Vagina (tissue), 2 donors: Measurements from ENCODE around the gene PRF1. TPM values are rescaled to one million over a fixed set of nuclear protein-coding genes. Genes with fewer than 3 reads are reported as not detected.

Source experiments
- DNase-seq, 2 donors: peaks; one replicate each; pipeline ENCODE4 v3.0.0-alpha.2; 2017; ENCODE audit errors: extremely low spot score in 2 of 2
- H3K27ac ChIP-seq: fragments of 200-600 bp; sonication (generic); one replicate; pipeline ENCODE4 v1.5.1; 2019
- H3K27me3 ChIP-seq: fragments of 200-600 bp; sonication (generic); one replicate; pipeline ENCODE4 v1.5.1; 2019
- H3K36me3 ChIP-seq, 2 donors: fragments of 200-600 bp; sonication (generic); one replicate each; pipeline ENCODE4 v1.5.1; 2017 to 2019
- H3K4me1 ChIP-seq: fragments of 200-600 bp; sonication (generic); one replicate; pipeline ENCODE4 v1.5.1; 2019
- H3K4me3 ChIP-seq, 2 donors: fragments of 200-600 bp; sonication (generic); 1 replicate in 1 of 2; 2 replicates in 1 of 2; pipeline ENCODE4 v1.5.1; 2016 to 2019
- H3K9me3 ChIP-seq: fragments of 200-600 bp; sonication (generic); one replicate; pipeline ENCODE4 v1.5.1; 2019
- POLR2A ChIP-seq, 2 donors: fragments of 450-650 bp; IDR thresholded peaks; one replicate each; pipeline ENCODE4 v1.6.1; 2017; ENCODE audit warnings: antibody characterized with exemption in 2 of 2, mild to moderate bottlenecking in 2 of 2, moderate library complexity in 2 of 2
- POLR2AphosphoS5 ChIP-seq, 2 donors: sonication (generic); formaldehyde crosslinking; IDR thresholded peaks; one replicate each; pipeline ENCODE4 v1.9.0; 2017; ENCODE audit warnings: antibody characterized with exemption in 2 of 2, mild to moderate bottlenecking in 2 of 2, low read depth in 1 of 2; ENCODE audit not compliant: insufficient read depth in 1 of 2
- intact Hi-C: fragments of 100-400 bp; cut with DNase I; formaldehyde crosslinking; loops from one replicate; pipeline ENCODE4 v1.15.1; 2023
- total RNA-seq: library from RNA; depleted of rRNA; stranded (reverse); fragments of >200 nt; gene quantifications from one replicate; pipeline ENCODE4 v1.2.3, GENCODE V29; 2016
- TF ChIP-seq, protein P1 (sequence below), 3 experiments: fragments of 450-650 bp in 2 of 3; fragments of 200-600 bp in 1 of 3; sonication (generic) in 1 of 3; IDR thresholded peaks; one replicate each; pipeline ENCODE4 v1.5.1; 2017 to 2019; ENCODE audit warnings: antibody characterized with exemption in 3 of 3, mild to moderate bottlenecking in 2 of 3, moderate library complexity in 2 of 3

The PRF1 gene
- total RNA-seq, 1 donor from 2014 or later, result 20.9 TPM

DNA sequence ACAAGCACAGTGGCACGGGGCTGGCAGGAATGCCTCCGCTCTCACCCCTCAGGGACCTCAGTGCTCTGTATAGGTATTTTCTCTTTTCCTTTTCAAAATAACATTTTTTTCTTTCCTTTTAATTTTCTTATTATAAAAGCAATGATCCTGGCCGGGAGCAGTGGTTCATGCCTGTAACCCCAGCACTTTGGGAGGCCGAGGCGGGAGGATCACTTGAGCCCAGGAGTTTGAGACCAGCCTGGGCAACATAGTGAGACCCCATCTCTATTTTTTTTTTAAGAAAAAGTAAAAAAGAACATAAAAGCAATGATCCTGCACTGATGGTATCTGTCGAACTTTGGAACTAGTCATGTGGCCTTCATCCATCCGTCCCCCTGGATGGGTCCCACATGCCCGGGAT is 3.2 kb downstream of the PRF1 start:
- Histone ChIP-seq H3K36me3 (no peaks in the 10 kb centered on the region), H3K27ac (no peak overlapping the region), H3K4me3 (no peak overlapping the region), H3K27me3 (no peaks in the 10 kb centered on the region), H3K4me1 (no peaks in the 10 kb centered on the region), H3K9me3 (no peaks in the 10 kb centered on the region)
- DNase-seq, result no peak
- intact Hi-C loops, result no loop called here
- TF ChIP-seq POLR2A (IDR thresholded peaks at IDR 0.05), result no peak
- TF ChIP-seq, protein P1, sequence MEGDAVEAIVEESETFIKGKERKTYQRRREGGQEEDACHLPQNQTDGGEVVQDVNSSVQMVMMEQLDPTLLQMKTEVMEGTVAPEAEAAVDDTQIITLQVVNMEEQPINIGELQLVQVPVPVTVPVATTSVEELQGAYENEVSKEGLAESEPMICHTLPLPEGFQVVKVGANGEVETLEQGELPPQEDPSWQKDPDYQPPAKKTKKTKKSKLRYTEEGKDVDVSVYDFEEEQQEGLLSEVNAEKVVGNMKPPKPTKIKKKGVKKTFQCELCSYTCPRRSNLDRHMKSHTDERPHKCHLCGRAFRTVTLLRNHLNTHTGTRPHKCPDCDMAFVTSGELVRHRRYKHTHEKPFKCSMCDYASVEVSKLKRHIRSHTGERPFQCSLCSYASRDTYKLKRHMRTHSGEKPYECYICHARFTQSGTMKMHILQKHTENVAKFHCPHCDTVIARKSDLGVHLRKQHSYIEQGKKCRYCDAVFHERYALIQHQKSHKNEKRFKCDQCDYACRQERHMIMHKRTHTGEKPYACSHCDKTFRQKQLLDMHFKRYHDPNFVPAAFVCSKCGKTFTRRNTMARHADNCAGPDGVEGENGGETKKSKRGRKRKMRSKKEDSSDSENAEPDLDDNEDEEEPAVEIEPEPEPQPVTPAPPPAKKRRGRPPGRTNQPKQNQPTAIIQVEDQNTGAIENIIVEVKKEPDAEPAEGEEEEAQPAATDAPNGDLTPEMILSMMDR (IDR thresholded peaks at IDR 0.05), result no peak
- TF ChIP-seq POLR2AphosphoS5 (IDR thresholded peaks at IDR 0.05; ENCODE audit: insufficient read depth in 1 of 2, low read depth in 1 of 2), result no peak

DNA sequence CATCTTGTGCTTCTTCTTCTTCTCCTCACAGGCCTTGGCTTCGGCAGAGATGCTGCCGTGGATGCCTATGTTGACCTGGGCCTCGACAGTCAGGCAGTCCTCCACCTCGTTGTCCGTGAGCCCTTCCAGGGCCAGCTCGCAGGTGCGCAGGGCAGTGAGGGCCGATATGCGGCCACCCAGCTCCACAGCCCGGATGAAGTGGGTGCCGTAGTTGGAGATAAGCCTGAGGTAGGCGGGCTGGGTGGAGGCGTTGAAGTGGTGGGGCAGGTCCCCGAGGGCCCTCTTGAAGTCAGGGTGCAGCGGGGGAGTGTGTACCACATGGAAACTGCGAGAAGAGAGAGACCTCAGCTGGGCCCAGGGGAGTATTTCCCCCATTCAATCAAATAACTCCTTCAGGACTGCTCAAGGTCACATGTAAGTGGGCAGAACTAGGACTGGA is 3.7 kb downstream of the PRF1 start:
- no peak for TF ChIP-seq POLR2A (IDR thresholded peaks at IDR 0.05)
- TF ChIP-seq, protein P1 (IDR thresholded peaks at IDR 0.05), result no peak
- no peak for TF ChIP-seq POLR2AphosphoS5 (IDR thresholded peaks at IDR 0.05; ENCODE audit: insufficient read depth in 1 of 2, low read depth in 1 of 2)
- intact Hi-C loops, result no loop called here
- DNase-seq, result peak; percentile 69 to 88
- Histone ChIP-seq H3K4me1 (no peaks in the 10 kb centered on the region), H3K4me3 (no peak overlapping the region), H3K27me3 (no peaks in the 10 kb centered on the region), H3K9me3 (no peaks in the 10 kb centered on the region), H3K27ac (no peak overlapping the region), H3K36me3 (no peaks in the 10 kb centered on the region)

DNA sequence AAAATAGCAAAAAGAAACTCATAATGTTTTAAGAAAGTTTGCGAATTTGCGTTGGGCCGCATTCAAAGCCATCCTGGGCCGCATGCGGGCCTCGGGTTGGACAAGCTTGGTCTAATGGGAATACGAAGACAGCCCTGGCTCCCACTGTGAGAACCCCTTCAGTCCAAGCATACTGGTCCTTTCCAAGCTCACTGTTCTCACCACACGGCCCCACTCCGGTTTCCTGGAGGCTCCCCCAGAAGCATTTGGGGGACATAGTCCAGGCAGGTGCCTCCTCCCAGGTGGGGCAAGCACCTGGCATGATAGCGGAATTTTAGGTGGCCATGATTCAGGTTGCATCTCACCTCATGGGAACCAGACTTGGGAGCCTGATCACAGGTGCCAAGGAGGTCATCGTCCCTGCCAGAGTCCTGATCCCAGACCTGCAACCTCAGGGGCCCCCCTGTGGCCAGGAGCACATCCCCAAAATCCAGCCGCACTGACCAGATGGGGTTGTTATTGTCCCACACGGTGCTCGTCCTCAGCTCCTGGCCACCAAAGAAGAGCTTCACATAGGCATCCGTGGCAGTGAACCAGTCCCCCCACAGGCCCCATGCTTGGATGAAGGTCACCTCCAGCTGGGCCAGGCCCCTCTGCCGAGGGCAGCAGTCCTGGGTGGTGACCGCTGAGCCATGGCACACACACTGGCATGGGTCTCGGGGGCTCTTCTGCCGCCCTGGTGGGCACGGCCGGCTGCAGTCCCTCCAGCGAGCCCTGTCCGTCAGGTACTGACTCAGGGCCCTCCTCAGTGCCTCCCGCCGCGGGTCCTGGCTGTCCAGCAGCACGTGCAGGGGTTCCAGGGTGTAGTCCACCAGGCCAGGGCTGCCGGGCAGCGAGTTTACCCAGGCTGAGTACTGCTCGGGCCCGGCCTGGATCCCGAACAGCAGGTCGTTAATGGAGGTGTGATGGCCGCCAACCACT is 4.4 kb downstream of the PRF1 start:
- DNase-seq, result peak; percentile 56 to 87
- intact Hi-C loops, result no loop called here
- TF ChIP-seq, protein P1 (IDR thresholded peaks at IDR 0.05), result no peak
- TF ChIP-seq POLR2AphosphoS5 (IDR thresholded peaks at IDR 0.05; ENCODE audit: insufficient read depth in 1 of 2, low read depth in 1 of 2) (no peak), POLR2A (IDR thresholded peaks at IDR 0.05) (no peak)
- Histone ChIP-seq H3K27me3 (no peaks in the 10 kb centered on the region), H3K27ac (no peak overlapping the region), H3K36me3 (no peaks in the 10 kb centered on the region), H3K4me1 (no peaks in the 10 kb centered on the region), H3K4me3 (no peak overlapping the region), H3K9me3 (no peaks in the 10 kb centered on the region)

DNA sequence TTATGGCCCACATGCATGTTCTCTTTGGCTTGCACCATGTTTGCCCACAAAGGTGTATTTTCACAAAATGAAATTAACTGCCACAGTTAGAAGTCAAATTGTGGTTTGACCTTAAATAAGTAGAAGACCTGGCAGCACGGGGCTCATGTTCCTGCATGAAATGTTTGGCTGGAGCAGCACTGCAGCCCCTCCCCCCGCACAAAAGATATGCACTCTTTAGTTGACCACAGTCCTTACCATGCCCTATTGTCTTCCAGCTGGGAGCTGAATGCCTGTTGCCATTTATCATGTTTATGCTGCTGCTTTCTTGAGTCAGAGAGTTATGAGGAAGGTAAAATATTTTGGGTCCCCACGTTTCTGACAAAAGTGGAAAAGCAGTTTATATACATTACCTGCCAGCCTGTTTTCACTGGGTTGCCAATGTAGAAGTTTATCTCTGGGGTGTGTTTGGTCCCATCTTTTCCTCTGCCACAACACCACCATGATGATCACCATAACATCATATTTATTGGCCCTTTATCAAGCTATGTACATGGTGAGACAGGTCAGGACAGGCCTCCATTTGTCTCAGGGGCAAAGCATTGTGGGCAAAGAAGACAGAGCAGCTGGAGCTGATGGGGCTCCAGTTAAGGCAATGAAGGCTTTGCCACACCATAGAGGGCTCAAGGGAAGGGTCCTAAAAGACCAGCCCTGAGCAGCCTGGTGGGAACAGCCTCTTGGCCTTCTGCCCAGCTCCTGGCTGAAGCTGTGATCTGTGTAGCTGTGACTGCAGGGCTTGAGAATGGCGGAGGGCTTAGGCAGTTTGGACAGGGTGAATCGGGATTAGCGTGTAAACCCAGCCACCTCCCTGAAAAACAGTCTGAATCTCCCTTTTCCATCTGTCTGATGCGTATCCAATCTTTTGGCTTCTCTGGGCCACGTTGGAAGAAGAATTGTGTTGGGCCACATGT is 5.4 kb downstream of the PRF1 start:
- H3K27ac ChIP-seq, result no peak overlapping the region
- H3K4me1 ChIP-seq, result no peaks in the 10 kb centered on the region
- intact Hi-C loops, result no loop called here
- no peaks in the 10 kb centered on the region for H3K36me3 ChIP-seq
- no peaks in the 10 kb centered on the region for H3K9me3 ChIP-seq
- no peak for DNase-seq
- TF ChIP-seq, protein P1 (IDR thresholded peaks at IDR 0.05), result no peak
- no peak for TF ChIP-seq POLR2AphosphoS5 (IDR thresholded peaks at IDR 0.05; ENCODE audit: insufficient read depth in 1 of 2, low read depth in 1 of 2)
- no peak for TF ChIP-seq POLR2A (IDR thresholded peaks at IDR 0.05)
- H3K4me3 ChIP-seq, result no peak overlapping the region
- H3K27me3 ChIP-seq, result no peaks in the 10 kb centered on the region
